Esophagus muscularis mucosa (tissue), 4 donors: ENCODE data around the gene OR9G4.
A peak's percentile ranks its signal among the peaks of the same experiment; 100 is the strongest.

Experiments used
- EP300 ChIP-seq: sonication (generic); formaldehyde crosslinking; IDR thresholded peaks from one replicate; pipeline ENCODE4 v1.6.1; 2017; ENCODE audit warnings: antibody characterized with exemption
- POLR2A ChIP-seq: fragments of 450-650 bp; IDR thresholded peaks from one replicate; pipeline ENCODE4 v1.6.1; 2017; ENCODE audit warnings: antibody characterized with exemption, moderate library complexity, mild to moderate bottlenecking, low read depth
- POLR2AphosphoS5 ChIP-seq, 2 donors: sonication (generic); formaldehyde crosslinking; IDR thresholded peaks; one replicate each; pipeline ENCODE4 v1.6.1; 2017; ENCODE audit warnings: antibody characterized with exemption in 2 of 2
- TF ChIP-seq, protein P1 (sequence below), 3 experiments: fragments of 200-600 bp in 2 of 3; fragments of 450-650 bp in 1 of 3; sonication (generic) in 2 of 3; IDR thresholded peaks; one replicate each; pipeline ENCODE4 v1.5.1; 2017 to 2019; ENCODE audit warnings: antibody characterized with exemption in 3 of 3, mild to moderate bottlenecking in 2 of 3, moderate library complexity in 1 of 3

DNA sequence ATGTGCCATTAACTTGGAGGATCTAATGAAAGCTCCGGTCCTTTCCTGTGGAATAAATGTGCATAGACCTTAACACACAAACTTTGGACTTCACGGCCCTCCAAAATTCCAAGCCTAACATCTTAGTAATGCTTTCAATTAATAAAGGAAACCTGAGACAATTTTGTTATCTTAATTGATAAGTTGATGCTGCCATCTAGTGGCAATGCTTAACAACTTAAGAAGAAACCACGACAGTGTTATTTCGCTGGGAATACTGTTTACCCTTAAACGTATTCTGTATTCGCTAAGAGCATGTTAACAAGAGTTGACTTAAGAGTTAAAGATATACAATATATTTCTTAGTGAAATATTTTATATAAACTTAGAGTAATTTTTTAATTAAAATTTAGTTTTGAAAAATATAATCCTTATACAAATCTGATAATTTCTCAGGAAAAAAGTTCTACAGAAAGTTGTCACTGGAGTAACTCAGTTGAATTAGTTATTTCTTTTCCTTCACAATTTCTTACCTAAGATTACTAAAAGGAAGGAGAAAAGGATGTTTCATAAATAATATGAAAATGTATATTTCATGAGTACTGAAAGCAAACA is 35.0 kb upstream of the OR9G4 start:
- TF ChIP-seq, protein P1, sequence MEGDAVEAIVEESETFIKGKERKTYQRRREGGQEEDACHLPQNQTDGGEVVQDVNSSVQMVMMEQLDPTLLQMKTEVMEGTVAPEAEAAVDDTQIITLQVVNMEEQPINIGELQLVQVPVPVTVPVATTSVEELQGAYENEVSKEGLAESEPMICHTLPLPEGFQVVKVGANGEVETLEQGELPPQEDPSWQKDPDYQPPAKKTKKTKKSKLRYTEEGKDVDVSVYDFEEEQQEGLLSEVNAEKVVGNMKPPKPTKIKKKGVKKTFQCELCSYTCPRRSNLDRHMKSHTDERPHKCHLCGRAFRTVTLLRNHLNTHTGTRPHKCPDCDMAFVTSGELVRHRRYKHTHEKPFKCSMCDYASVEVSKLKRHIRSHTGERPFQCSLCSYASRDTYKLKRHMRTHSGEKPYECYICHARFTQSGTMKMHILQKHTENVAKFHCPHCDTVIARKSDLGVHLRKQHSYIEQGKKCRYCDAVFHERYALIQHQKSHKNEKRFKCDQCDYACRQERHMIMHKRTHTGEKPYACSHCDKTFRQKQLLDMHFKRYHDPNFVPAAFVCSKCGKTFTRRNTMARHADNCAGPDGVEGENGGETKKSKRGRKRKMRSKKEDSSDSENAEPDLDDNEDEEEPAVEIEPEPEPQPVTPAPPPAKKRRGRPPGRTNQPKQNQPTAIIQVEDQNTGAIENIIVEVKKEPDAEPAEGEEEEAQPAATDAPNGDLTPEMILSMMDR (IDR thresholded peaks at IDR 0.05) = peak; percentile 37 to 61 (median 56)
- TF ChIP-seq POLR2A (no peak), POLR2AphosphoS5 (IDR thresholded peaks at IDR 0.05) (no peak), EP300 (no peak)
